Fibroblast of lung (primary cell): ENCODE data around the gene HOXC12. TPM values are rescaled to one million over a fixed set of nuclear protein-coding genes. Genes with fewer than 3 reads are reported as not detected.

Experiments used
- DNase-seq, 2 donors: peaks; one replicate each; pipeline versions ENCODE4 v3.0.0 to v3.0.0-alpha.2; 2010; ENCODE audit warnings: low read depth in 2 of 2
- H2AFZ ChIP-seq: 2 replicates; pipeline ENCODE4 v1.5.1; 2012; ENCODE audit warnings: low read length, control low read depth, inconsistent platforms
- H3K27ac ChIP-seq: 2 replicates; pipeline ENCODE4 v1.5.1; 2011; ENCODE audit warnings: low read length, control low read depth; ENCODE audit not compliant: insufficient read depth
- H3K27me3 ChIP-seq: 2 replicates; pipeline ENCODE4 v1.5.1; 2011; ENCODE audit warnings: mild to moderate bottlenecking, low read length; ENCODE audit not compliant: control insufficient read depth, insufficient read depth
- H3K36me3 ChIP-seq: 2 replicates; pipeline ENCODE4 v1.5.1; 2011; ENCODE audit warnings: low read length; ENCODE audit not compliant: control insufficient read depth, insufficient read depth
- H3K4me1 ChIP-seq: 2 replicates; pipeline ENCODE4 v1.5.1; 2011; ENCODE audit warnings: low read length; ENCODE audit not compliant: control insufficient read depth, insufficient read depth; ENCODE audit errors: extremely low read depth
- H3K4me2 ChIP-seq: 2 replicates; pipeline ENCODE4 v1.5.1; 2011; ENCODE audit warnings: low read length, control low read depth; ENCODE audit not compliant: insufficient read depth; ENCODE audit errors: extremely low read depth
- H3K4me3 ChIP-seq, 4 experiments: fragments of 200-600 bp in 1 of 4; sonication (generic) in 1 of 4; replicated peaks in 1 of 4; 2 replicates each; pipeline ENCODE4 v1.5.1; 2011 to 2016; ENCODE audit warnings: low read length in 4 of 4, low read depth in 3 of 4, mild to moderate bottlenecking in 3 of 4, control low read depth in 2 of 4, inconsistent platforms in 1 of 4, mixed read lengths in 1 of 4; ENCODE audit not compliant: insufficient read depth in 1 of 4; ENCODE audit errors: control extremely low read depth in 1 of 4
- H3K79me2 ChIP-seq: 2 replicates; pipeline ENCODE4 v1.5.1; 2012; ENCODE audit warnings: mild to moderate bottlenecking, low read length, inconsistent platforms; ENCODE audit not compliant: control insufficient read depth, insufficient read depth
- H3K9ac ChIP-seq: 2 replicates; pipeline ENCODE4 v1.5.1; 2011; ENCODE audit warnings: mild to moderate bottlenecking, low read length, control low read depth; ENCODE audit not compliant: insufficient read depth
- H3K9me3 ChIP-seq: 2 replicates; pipeline ENCODE4 v1.5.1; 2012; ENCODE audit warnings: low read depth, low read length; ENCODE audit not compliant: control insufficient read depth, insufficient read depth
- H4K20me1 ChIP-seq: 2 replicates; pipeline ENCODE4 v1.5.1; 2011; ENCODE audit warnings: low read length; ENCODE audit not compliant: control insufficient read depth, insufficient read depth; ENCODE audit errors: extremely low read depth
- EZH2 ChIP-seq: IDR thresholded peaks from 2 replicates; pipeline ENCODE4 v1.5.1; 2012; ENCODE audit warnings: low read length, control low read depth, mild to moderate bottlenecking; ENCODE audit errors: missing control alignments
- polyA plus RNA-seq, 2 donors: library from polyadenylated mRNA; depleted of rRNA in 1 of 2; stranded (reverse) in 1 of 2; unstranded in 1 of 2; fragments of >200 nt; gene quantifications; 2 replicates each; pipeline ENCODE4 v1.2.1, GENCODE V29; 2011 to 2012; ENCODE audit warnings: missing spikeins in 1 of 2
- total RNA-seq: library from RNA; depleted of rRNA; stranded (reverse); fragments of >200 nt; gene quantifications from 2 replicates; pipeline ENCODE4 v1.2.1, GENCODE V29; 2014
- TF ChIP-seq, protein P1 (sequence below), 2 donors: IDR thresholded peaks in 1 of 2; conservative IDR thresholded peaks in 1 of 2; 1 replicate in 1 of 2; 2 replicates in 1 of 2; pipeline ENCODE4 v1.5.1; 2011 to 2012; ENCODE audit warnings: low read length in 2 of 2, control low read depth in 1 of 2, inconsistent platforms in 1 of 2, low read depth in 1 of 2, mild to moderate bottlenecking in 1 of 2

The HOXC12 gene
- total and polyA plus RNA-seq, 2 donors (not counting 1 experiment from before 2014, with no cell fraction given), result not detected

DNA sequence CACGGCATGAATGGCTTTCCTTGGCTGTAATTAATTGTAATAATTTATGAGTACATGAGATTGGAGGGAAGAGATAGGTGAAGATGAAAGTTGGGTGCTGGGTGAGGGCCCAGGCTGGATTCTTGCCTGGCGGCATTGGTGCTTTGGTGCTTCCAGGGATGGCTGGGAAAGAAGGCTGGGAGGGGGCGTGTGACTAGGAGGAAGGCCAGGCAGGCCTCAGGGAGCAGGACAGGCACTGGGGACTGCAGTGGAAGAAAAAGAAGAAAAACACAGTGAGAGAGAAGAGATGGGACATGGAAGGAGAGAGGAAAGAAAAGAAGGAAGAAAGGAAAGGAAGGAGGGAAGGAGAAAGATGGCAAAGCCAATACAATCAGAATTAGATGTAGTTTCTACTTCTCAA is 48.9 kb downstream of the HOXC12 start:
- no peaks in the 10 kb centered on the region for H3K9me3 ChIP-seq
- H3K9ac ChIP-seq, result no peak overlapping the region
- no peaks in the 10 kb centered on the region for H4K20me1 ChIP-seq
- TF ChIP-seq, protein P1, sequence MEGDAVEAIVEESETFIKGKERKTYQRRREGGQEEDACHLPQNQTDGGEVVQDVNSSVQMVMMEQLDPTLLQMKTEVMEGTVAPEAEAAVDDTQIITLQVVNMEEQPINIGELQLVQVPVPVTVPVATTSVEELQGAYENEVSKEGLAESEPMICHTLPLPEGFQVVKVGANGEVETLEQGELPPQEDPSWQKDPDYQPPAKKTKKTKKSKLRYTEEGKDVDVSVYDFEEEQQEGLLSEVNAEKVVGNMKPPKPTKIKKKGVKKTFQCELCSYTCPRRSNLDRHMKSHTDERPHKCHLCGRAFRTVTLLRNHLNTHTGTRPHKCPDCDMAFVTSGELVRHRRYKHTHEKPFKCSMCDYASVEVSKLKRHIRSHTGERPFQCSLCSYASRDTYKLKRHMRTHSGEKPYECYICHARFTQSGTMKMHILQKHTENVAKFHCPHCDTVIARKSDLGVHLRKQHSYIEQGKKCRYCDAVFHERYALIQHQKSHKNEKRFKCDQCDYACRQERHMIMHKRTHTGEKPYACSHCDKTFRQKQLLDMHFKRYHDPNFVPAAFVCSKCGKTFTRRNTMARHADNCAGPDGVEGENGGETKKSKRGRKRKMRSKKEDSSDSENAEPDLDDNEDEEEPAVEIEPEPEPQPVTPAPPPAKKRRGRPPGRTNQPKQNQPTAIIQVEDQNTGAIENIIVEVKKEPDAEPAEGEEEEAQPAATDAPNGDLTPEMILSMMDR (conservative IDR thresholded peaks at IDR 0.05 in 1 of 2, IDR thresholded peaks at IDR 0.05 in 1 of 2; ENCODE audit: low read depth in 1 of 2, low read length in 2 of 2), result no peak
- TF ChIP-seq EZH2, result no peak
- H3K27ac ChIP-seq, result no peak overlapping the region
- H3K4me2 ChIP-seq, result no peak overlapping the region
- no peaks in the 10 kb centered on the region for H3K4me1 ChIP-seq
- H3K36me3 ChIP-seq, result no peaks in the 10 kb centered on the region
- no peaks in the 10 kb centered on the region for H3K79me2 ChIP-seq
- no peak for DNase-seq
- H3K4me3 ChIP-seq, result no peak overlapping the region
- H3K27me3 ChIP-seq, result peaks cover 80% of the 10 kb centered on the region
- H2AFZ ChIP-seq, result no peak overlapping the region

DNA sequence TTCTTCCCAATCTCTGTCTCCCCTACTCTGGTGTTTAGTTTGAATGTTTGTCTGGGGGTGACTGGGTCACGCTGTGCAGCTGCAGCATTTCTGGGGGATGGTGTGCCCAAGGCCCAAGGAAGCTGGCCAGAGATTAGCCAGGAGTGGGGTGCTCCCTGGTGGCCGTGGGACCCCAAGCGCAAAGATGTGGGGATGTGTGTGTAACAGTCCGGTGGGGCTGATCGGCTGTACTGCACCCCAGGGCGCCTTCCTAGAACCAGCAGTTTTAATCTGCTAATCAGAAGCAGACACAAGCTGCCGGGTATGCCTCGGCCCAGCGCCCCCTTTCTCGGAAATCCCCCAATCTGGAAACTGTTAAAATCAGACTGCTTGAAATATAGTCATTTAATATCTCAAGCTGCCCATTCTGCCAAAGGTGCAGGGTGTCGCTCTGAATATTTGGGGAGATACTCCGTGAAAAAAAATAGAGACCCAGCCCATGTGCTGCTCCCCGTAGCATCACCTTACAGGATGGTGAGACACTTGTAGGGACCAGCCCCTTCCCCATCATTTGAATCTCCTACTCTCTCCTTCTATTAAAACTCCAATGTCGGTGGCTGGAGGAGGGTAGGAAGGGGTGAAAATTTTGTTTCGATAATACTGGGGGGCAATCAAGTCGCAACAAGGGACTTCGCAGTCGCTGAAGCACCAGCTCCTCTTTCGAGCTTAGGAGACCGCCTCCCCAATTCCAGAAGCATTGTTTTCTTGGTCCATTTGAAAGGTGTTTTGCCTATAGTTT is 49.5 kb downstream of the HOXC12 start:
- H3K4me2 ChIP-seq, result no peak overlapping the region
- H3K36me3 ChIP-seq, result no peaks in the 10 kb centered on the region
- H3K27ac ChIP-seq, result no peak overlapping the region
- peaks cover 77% of the 10 kb centered on the region for H3K27me3 ChIP-seq
- TF ChIP-seq EZH2, result no peak
- TF ChIP-seq, protein P1 (conservative IDR thresholded peaks at IDR 0.05 in 1 of 2, IDR thresholded peaks at IDR 0.05 in 1 of 2; ENCODE audit: low read depth in 1 of 2, low read length in 2 of 2), result no peak
- no peak overlapping the region for H3K9ac ChIP-seq
- DNase-seq, result no peak
- no peak overlapping the region for H3K4me3 ChIP-seq
- no peaks in the 10 kb centered on the region for H3K9me3 ChIP-seq
- H3K79me2 ChIP-seq, result no peaks in the 10 kb centered on the region
- H4K20me1 ChIP-seq, result no peaks in the 10 kb centered on the region
- H2AFZ ChIP-seq, result no peak overlapping the region
- no peaks in the 10 kb centered on the region for H3K4me1 ChIP-seq

DNA sequence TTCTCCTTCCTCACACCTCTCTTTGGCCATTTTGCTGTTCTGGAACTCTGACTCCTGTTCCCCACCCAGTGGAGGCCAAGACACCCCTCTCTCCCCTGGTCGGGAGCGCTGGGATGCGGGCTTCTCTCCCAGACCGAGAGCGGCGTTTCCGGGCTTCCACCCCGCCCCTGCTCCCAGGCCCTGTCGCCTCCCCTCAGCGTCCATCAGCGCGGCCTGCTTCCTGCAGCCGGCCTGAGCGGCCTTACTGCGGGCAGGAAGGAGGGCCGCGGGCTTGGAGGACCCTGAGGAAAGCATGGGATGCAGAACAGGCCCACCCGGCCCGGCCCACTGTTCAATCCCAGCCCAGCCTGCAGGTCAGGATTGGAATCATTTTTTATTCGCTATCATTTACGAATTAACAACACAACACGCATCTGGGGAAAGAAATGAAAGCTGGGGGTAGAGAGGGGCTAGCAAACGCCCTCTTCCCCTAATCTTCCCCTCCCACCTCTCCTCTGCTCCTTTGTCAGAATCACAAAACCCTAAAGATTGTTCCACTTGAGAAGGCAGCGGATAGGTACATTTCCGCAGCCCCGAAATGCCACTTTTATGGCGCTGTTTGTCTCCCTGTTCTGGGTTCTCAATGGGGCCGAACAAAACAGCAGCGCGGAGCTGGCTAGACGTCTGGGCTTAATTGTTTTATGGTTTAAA is 50.3 kb downstream of the HOXC12 start:
- Histone ChIP-seq H3K4me3 (no peak overlapping the region), H4K20me1 (no peaks in the 10 kb centered on the region), H3K9me3 (no peaks in the 10 kb centered on the region), H3K36me3 (no peaks in the 10 kb centered on the region), H3K79me2 (no peaks in the 10 kb centered on the region), H3K4me1 (no peaks in the 10 kb centered on the region), H3K9ac (no peak overlapping the region), H3K27ac (no peak overlapping the region), H3K27me3 (peaks cover 78% of the 10 kb centered on the region), H2AFZ (no peak overlapping the region), H3K4me2 (no peak overlapping the region)
- no peak for DNase-seq
- TF ChIP-seq, protein P1 (conservative IDR thresholded peaks at IDR 0.05 in 1 of 2, IDR thresholded peaks at IDR 0.05 in 1 of 2; ENCODE audit: low read depth in 1 of 2, low read length in 2 of 2), result no peak
- no peak for TF ChIP-seq EZH2
